HG02885 (cell line): Measurements from ENCODE around the gene PLPP4.

Experiments
- ATAC-seq: cut with Tn5 transposase; IDR thresholded peaks from one replicate; pipeline ENCODE4 v1.9.1; 2021; ENCODE audit warnings: mild to moderate bottlenecking; ENCODE audit not compliant: unreplicated experiment, poor library complexity

Gene PLPP4

GRCh38 chr10:120562956-120563355, 105.9 kb downstream of the PLPP4 start:
- no peak for ATAC-seq

DNA sequence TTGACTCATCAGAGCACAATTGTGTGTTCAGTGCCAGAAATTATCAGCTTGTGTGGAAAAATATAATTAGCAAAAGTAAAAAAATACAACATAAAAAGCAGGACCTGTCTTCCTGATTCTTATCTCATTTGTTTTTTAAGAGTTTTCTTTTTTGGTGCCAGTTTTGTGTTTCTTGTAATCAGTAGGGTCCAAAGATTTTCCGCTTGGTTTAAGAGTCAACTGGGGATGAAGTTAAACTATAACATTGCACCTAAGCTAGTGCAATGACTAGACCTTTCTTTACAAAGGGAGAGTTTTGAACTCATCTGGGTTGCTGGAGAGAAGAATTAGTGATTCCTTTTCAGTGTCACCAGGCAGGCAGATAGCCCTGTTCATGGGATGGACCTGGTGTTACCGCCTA, 113.4 kb downstream of the PLPP4 start:
- no peak for ATAC-seq

DNA sequence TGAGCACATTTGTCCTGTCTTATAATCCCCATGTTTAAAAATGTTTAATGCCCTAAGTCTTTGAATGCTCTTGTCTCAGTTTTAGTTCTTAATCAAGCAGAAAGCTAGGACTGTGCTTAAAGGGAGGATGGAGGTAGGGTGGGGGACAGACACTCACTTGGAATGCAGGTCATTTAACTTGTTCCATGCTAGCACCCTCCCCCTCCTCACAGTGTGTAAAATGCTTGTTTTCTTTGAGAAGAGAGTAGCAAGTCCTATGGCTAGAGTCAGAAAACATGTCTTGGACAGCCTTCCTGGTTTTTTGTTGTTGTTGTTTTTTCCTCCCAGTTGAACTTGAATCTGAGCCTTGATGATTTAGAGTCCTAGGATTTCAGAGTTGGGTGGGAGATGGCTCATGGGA, 114.2 kb downstream of the PLPP4 start:
- no peak for ATAC-seq

DNA sequence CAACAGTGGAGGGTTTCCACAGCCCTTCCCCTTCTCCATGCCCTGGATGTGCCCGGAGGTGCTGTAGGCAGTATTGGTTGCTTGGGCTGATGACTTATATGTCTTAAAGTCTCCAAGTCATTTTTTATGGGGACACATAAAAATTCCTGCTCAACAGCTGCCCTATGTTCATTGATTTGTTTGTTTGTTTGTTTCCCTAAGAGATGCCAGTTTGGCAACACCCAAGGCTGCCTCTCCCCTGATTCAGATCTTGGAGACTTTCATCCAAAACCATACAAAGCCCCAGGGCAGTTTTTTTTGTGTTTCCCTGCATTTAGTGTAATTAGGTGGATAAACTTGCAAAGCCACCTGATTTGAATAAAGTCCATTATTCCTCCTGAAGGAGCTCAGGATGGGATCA, 115.3 kb downstream of the PLPP4 start:
- no peak for ATAC-seq

DNA sequence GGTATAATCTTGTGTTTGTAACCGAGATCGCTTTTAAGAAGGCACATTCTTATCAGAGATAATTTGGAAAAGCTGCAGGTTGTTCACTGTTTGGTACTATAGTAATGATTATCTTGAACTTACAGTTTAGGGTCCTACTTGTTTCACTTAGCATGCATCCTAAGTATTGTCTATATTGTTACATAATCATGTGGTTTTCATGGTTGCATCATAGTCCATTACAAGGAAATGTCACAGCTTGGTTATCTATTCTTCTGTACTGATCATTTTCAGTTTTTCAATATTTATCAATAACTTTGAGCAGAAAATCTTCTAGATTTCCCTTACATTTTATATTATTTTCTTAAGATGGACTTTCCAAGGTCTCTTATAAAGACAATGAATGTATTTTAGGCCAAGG, 116.3 kb downstream of the PLPP4 start:
- ATAC-seq: no peak

DNA sequence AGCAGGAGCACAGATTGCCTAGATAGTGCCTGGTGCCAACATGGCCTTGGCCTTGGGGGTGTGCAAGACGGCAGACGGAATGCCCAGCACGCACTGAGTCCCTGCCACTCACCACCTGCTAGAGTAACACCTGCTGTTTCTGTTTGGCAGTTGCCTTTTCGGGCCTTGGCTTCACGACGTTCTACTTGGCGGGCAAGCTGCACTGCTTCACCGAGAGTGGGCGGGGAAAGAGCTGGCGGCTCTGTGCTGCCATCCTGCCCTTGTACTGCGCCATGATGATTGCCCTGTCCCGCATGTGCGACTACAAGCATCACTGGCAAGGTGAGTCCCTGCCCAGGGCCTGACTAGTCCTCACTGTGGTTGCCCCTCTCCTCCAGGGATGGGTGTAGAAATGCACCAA, 118.0 kb downstream of the PLPP4 start:
- no peak for ATAC-seq

DNA sequence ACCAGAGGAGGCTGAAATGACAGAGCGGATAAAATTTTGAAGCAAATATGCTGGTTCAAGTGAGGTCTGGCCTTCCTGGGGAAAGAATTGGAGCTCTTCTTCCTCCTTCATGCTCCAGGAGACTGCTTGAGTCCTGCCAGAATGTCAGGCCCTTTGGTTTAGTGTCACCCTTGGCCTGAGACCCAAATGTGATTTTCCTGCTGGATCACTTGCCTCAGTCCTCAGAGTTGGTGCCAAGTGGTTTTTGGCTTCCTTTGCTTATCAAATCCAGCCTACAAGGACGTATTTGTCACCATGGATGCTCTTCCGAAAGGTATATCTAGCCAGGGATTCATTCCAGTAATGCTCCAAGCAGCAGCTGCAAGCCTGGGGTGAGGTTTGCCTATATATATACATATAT, 118.4 kb downstream of the PLPP4 start:
- ATAC-seq: no peak

DNA sequence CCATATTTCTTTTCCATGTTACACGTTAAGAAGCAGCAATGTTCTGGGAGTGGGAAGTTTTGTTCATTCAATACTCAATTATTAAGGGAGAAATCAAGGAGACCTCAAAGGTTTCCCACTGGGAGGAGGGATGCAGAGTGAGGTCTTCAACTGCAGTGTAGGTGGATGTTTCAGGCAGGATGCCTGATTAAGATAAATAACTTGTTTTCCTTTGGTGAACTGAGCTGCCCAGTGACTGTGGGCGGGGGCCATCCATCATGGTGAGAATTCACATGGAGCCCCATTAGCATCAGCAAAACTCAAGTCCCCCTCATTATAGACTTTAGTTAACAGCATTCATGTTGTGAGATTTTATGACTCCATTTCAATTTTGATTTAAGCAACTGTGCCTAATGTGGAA, 121.1 kb downstream of the PLPP4 start:
- ATAC-seq: no peak

GRCh38 chr10:120578890-120579289, 121.9 kb downstream of the PLPP4 start:
- no peak for ATAC-seq

GRCh38 chr10:120580918-120581895, 124.2 kb downstream of the PLPP4 start:
- ATAC-seq: no peak

GRCh38 chr10:120582753-120583152, 125.7 kb downstream of the PLPP4 start:
- ATAC-seq: no peak

DNA sequence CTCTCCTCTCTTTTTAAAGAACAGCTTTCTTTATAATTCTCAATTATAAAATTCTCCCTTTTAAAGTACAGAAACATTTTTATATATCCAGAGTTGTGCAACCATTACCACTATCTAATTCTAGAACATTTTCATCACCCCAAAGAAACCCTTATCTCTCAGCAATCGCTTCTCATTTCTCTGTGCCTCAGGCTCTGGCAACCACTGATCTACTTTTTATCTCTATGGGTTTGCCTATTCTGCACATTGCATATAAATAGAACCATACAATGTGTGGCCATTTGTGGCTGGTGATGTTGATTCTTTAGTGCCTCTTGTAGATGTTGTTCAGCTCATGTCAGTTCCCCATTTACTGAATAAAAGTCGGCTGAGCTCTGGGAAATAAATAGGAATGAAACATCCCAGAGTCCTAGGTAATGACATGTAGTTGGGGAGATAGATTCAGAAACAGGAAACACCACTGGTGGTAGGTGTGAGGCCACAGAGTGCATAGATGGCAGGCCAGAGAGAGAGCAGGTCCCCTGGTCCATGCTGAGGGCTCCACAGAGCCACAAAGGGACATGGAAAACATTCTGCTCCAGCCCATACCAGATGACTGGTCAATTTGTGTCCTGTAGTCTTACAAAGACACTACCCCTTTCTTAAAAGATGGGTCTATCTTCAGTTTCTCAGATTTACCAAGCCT, 126.5 kb downstream of the PLPP4 start:
- no peak for ATAC-seq

- no peak for ATAC-seq
These were observed 127.8 kb downstream of the PLPP4 start for GRCh38 chr10:120584786-120585185.

DNA sequence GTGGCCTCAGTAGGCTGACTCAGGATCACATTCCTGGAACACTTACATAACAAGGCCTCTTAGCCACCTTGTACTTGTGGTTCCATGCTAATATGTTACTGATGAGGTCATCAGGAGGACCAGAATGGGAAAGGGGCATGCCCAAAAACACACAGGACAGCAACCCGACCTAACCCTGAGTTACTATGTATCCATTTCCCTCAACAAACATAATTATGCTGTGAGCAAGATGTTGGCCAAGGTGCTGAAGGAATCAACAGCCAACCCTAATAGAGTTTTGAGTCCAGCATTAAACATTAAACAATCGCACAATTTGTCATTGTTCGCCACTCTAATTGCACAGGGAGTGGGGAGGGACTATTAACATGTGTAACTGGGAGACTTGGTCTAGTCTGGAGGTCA, 129.4 kb downstream of the PLPP4 start:
- no peak for ATAC-seq

DNA sequence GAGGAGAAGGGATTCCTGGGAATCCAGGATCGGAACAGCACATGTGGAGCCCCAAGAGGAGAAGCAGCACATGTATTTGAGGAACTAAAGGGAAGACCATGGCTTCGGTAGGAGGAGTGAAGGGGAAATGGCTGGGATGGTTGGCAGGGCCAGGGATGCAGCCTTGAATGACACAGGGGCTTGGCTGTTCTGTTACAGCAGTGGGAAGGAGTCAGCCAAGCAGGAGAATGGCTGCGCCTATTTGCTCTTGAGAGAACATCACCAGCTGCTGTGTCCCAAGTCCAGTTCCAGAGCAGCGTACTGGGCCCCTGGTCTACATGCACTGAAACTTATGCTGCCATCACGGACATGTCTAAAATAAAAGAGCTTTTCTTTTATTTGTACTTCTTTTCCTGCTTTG, 130.0 kb downstream of the PLPP4 start:
- no peak for ATAC-seq

- ATAC-seq: no peak
These were observed 131.3 kb downstream of the PLPP4 start for GRCh38 chr10:120588311-120588710.

- ATAC-seq: no peak
These were observed 136.7 kb downstream of the PLPP4 start for GRCh38 chr10:120593693-120594092.

- no peak for ATAC-seq
These were observed 140.9 kb downstream of the PLPP4 start for GRCh38 chr10:120597902-120598301.

- ATAC-seq: no peak
These were observed 141.4 kb downstream of the PLPP4 start for GRCh38 chr10:120598386-120598785.

- no peak for ATAC-seq
These were observed 142.2 kb downstream of the PLPP4 start for GRCh38 chr10:120599200-120599724.

DNA sequence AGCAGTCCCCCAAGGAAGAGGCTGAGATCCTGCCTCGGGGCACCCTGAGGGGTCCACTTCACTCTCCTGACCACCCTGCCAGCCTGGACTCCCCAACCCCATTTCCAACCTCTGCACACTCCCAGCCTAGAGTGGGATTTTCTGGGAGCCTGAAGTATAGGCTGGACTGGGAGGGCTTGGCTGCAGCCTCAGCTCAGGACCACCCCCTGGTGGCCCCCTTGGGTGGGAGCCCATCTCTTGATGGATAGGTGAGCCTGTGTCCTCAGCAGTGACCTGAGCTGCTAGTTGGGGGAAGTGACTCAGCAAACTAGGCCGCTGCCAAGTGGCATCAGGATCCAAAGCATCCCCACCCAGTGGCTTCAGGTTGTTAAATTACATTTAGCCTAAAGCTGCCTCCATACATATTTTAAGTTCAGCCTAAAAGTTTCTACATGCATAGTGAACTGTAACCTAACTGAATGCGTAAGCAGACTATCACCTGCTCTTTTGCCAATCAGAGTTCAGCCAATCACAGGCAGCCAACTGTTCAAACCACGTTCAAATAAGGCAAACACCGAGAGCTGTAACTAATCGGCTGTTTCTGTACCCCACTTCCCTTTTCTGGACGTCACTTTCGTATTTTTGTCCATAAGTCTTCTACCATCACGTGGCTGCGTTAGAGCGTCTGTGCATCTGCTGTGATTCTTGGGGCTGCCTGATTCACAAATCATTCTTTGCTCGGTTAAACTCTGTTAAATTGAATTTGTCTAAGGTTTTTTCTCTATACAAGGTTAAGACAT, 144.0 kb downstream of the PLPP4 start:
- ATAC-seq: peak; percentile 50
